A549 (cell line): ENCODE results near the gene PCDHB7.
"Not testable (repeated sequence)": the region's sequence is repeated elsewhere in the genome, so short reads cannot be mapped to it uniquely, and the experiment has no call there.

Experiments used
- HOXB13 ChIP-seq: fragments of 250-450 bp; sonication (Bioruptor Pico); IDR thresholded peaks from 2 replicates; pipeline ENCODE4 v1.5.0; 2020; ENCODE audit warnings: low read depth, mild to moderate bottlenecking, moderate library complexity
- POLR2A ChIP-seq: IDR thresholded peaks from 2 replicates; pipeline ENCODE4 v1.6.1; 2012; ENCODE audit warnings: mild to moderate bottlenecking, low read length

DNA sequence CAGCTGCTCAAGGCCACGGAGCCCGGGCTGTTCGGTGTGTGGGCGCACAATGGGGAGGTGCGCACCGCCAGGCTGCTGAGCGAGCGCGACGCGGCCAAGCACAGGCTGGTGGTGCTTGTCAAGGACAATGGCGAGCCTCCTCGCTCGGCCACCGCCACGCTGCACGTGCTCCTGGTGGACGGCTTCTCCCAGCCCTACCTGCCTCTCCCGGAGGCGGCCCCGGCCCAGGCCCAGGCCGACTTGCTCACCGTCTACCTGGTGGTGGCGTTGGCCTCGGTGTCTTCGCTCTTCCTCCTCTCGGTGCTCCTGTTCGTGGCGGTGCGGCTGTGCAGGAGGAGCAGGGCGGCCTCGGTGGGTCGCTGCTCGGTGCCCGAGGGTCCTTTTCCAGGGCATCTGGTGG, 16.7 kb downstream of the PCDHB7 start:
- TF ChIP-seq HOXB13, POLR2A: not testable (repeated sequence)
